Measurements from ENCODE around the gene ACTRT2. TPM values are rescaled to one million over a fixed set of nuclear protein-coding genes. Genes with fewer than 3 reads are reported as not detected.

Gene ACTRT2
- total RNA-seq, 4 donors from 2014 or later: not detected

DNA sequence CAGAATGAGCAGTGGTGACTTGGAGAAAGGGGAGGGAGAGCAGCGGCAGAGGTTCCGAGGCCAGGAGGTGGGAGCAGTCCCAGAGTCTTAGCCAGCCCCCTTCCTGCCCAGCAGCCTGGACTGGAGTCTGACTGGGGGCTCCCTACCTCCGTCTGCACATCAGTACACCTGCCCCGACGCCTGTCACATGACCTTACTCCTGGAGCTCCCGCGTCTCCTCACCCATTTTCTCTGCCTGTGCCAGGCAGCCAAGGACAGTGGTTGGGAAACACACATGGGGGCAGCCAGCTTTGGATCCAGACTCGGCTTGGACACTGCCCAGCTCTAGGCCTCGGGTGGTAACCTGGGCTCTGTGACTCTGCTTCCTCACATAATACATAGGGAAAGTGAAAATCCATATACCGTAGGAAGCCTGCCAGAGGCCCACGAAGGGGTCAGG is 16.9 kb downstream of the ACTRT2 start:
- TF ChIP-seq, protein P1, sequence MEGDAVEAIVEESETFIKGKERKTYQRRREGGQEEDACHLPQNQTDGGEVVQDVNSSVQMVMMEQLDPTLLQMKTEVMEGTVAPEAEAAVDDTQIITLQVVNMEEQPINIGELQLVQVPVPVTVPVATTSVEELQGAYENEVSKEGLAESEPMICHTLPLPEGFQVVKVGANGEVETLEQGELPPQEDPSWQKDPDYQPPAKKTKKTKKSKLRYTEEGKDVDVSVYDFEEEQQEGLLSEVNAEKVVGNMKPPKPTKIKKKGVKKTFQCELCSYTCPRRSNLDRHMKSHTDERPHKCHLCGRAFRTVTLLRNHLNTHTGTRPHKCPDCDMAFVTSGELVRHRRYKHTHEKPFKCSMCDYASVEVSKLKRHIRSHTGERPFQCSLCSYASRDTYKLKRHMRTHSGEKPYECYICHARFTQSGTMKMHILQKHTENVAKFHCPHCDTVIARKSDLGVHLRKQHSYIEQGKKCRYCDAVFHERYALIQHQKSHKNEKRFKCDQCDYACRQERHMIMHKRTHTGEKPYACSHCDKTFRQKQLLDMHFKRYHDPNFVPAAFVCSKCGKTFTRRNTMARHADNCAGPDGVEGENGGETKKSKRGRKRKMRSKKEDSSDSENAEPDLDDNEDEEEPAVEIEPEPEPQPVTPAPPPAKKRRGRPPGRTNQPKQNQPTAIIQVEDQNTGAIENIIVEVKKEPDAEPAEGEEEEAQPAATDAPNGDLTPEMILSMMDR (IDR thresholded peaks at IDR 0.05): no peak
- no peak for DNase-seq (ENCODE audit: low spot score)
- no peak for ATAC-seq (ENCODE audit: low FRiP score)

DNA sequence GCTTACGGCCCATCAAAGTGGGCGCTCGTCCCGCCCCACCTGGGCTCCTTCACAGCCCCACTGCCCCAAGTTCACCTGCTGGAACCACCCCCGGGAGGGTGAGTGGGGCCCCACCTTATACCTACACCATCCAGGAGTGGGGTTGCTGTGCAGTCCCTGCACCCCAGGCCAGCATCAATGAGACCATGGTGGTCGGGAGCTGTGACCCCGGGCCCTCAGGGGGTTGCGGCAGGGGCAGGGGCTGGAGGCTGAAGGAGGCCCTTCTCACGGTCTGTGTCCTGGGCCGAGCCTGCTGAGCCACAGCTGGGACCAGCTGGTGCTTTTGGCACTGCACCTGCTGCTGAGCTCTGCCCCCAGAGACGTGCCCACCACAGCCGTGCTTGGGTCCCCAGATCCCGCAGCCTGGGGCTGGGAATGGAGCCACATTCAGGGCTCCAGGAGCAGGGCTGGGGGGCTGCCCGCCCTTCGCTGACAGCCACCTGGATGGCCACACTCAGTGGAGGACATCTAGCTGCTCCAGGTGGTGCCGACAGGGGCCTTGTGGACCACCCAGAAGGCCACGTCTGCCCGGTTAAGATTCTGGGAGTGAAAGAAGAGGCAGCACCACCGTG is 17.4 kb downstream of the ACTRT2 start:
- DNase-seq (ENCODE audit: low spot score): no peak
- TF ChIP-seq, protein P1 (IDR thresholded peaks at IDR 0.05): no peak
- ATAC-seq (ENCODE audit: low FRiP score): peak; percentile 34

DNA sequence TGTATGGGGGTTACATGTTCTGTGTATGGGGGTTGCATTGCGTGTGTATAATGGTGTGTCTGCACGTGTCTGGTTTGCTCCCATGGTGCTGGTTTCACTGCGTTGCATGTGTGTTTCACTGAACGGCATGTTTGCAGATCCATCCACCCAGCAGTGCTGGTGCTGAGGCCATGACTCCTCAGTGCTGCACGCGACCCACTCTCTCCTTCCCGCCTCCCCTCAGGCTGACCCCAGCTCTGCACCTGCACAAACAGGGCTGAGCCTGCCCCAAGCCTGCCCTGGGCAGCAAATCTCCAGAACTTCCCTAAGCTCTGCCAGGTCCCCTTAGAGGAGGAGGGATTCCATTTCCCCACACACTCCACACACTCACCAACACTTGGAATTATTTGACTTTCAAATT is 18.7 kb downstream of the ACTRT2 start:
- TF ChIP-seq, protein P1 (IDR thresholded peaks at IDR 0.05): no peak
- no peak for ATAC-seq (ENCODE audit: low FRiP score)
- no peak for DNase-seq (ENCODE audit: low spot score)

DNA sequence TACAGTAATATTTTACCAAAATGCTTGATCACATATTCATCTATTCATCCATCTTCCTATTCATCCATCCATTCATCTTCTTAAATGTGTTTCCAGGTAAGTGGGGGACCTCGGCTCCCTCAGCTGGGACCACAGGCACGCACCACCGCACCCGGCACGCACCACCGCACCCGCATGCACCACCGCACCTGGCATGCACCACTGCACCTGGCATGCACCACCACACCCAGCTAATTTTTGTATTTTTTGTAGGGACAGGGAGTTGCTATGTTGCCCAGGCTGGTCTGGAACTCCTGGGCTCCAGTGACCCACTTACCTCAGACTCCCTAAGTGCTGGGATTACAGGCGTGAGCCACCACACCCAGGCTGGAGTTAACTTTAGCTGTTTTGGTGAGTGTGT is 21.2 kb downstream of the ACTRT2 start:
- DNase-seq (ENCODE audit: low spot score): no peak
- TF ChIP-seq, protein P1 (IDR thresholded peaks at IDR 0.05): no peak
- no peak for ATAC-seq (ENCODE audit: low FRiP score)

DNA sequence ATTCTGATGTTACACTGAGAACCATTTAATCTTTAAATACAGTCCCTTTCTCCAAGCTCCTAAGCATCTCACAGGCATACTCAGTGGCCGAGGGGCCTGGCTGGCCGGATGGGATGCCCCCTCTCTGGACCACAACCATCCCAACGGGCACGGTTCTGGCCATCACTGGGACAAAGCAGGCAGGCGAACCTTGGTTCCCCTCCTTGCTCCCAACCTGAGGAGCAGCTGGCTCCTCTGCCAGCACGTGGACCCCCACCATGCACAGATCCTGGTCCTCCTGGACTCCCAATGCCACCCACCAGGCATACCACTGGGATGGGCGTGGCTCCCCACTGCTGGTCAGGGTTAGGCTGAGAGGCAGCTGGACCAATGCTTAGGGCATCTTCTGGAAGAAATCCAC is 27.9 kb downstream of the ACTRT2 start:
- DNase-seq (ENCODE audit: low spot score) (peak; percentile 15), ATAC-seq (ENCODE audit: low FRiP score) (no peak)

GRCh38 chr1:3049905-3050304 is 28.6 kb downstream of the ACTRT2 start:
- TF ChIP-seq, protein P1 (IDR thresholded peaks at IDR 0.05): no peak
- ATAC-seq (ENCODE audit: low FRiP score): no peak
- peak; percentile 20 for DNase-seq (ENCODE audit: low spot score)

More for the DNA sequence above, 27.9 kb downstream of the ACTRT2 start:
- TF ChIP-seq, protein P1 (IDR thresholded peaks at IDR 0.05): no peak

DNA sequence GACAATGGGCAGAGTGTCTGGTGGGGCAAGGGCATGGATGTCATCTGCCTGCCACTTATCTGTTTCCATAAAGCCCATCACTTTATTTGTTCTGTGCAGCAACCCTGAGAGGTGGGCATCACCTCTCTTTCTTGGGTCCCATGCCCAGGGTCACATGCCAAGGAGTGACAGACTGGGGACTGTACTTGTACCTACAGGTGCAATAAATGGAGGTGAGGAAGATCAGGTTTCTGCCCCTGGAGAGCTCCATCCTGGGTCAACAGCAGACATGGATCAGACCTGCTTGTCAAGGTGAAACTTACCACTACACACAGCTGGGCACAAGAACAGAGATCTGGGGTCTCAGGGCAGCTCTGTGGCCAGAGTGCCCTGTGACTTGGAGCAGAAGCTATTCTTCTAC is 29.3 kb downstream of the ACTRT2 start:
- ATAC-seq (ENCODE audit: low FRiP score) (no peak), DNase-seq (ENCODE audit: low spot score) (peak; percentile 5)
- TF ChIP-seq, protein P1 (IDR thresholded peaks at IDR 0.05): no peak
